ENCODE measurements around the gene LRRC70. TPM values are rescaled to one million over a fixed set of nuclear protein-coding genes. Genes with fewer than 3 reads are reported as not detected.
"Not testable (repeated sequence)": the region's sequence is repeated elsewhere in the genome, so short reads cannot be mapped to it uniquely, and the experiment has no call there.

Gene LRRC70
- total and polyA plus RNA-seq, 4 donors = 1.1 to 8.4 (median 4.6) TPM

DNA sequence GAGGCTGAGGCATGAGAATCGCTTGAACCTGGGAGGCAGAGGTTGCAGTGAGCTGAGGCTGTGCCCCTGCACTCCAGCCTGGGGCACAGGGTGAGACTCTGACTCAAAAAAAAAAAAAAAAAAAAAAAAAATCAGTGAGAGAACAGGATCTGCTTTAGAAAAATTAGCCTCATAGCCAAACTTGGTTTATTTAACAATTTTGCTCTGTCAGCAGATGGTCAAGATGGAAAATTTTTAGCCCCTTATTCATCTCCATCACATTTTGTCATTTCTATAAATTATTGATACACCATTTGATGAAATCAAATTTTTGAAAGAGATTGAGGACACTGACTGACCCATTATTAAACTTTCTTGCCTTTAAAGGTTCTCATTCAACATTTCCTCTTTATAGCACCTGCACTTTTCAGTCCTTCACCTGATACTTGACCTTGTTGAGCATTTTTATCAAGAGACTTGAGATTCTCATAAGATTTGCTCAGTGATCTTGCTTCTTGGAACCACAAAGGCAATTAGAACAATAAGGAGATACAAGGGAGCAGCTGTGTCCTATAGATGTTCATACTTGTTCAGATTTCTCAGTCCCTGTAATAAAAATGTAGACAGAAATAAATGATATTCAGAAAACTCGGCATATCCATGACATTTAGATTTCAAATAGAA is 38.1 kb downstream of the LRRC70 start:
- no peak for DNase-seq (ENCODE audit: low read depth in 4 of 6, low spot score in 6 of 6)
- Histone ChIP-seq H3K9me3 (ENCODE audit: control insufficient read depth, insufficient read depth, low read length) (no peaks in the 10 kb centered on the region), H3K4me3 (ENCODE audit: low read depth, low read length) (no peak overlapping the region), H3K4me1 (ENCODE audit: control insufficient read depth, insufficient read depth, low read length) (no peaks in the 10 kb centered on the region), H3K27ac (ENCODE audit: low read depth, low read length) (no peak overlapping the region), H3K36me3 (ENCODE audit: control insufficient read depth, insufficient read depth, low read length) (peaks cover 2% of the 10 kb centered on the region), H3K27me3 (ENCODE audit: control insufficient read depth, insufficient read depth, low read length) (no peaks in the 10 kb centered on the region)
- WGBS (ENCODE audit: insufficient coverage) = no CpG with 5 or more reads among the region's 2 CpGs

DNA sequence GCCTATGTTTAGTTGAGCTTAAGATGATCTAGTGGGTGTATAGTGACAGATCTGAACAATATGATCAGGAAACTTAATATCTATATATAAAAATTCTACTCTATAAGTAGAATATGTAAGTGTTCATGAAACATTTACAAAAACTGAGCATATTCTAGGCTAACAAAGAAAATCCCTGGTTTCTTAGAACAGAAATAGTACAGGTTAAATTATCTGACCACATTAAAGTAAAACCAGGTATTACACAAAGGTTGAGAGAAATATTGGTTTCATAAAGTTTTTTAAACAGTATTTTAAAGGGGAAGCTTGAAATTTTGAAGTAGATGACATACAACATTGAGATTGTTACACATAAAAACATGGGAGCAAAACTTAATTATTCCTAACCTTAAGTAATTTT is 39.3 kb downstream of the LRRC70 start:
- Histone ChIP-seq H3K9me3 (ENCODE audit: control insufficient read depth, insufficient read depth, low read length) (no peaks in the 10 kb centered on the region), H3K4me3 (ENCODE audit: low read depth, low read length) (no peak overlapping the region), H3K27me3 (ENCODE audit: control insufficient read depth, insufficient read depth, low read length) (no peaks in the 10 kb centered on the region), H3K36me3 (ENCODE audit: control insufficient read depth, insufficient read depth, low read length) (peaks cover 2% of the 10 kb centered on the region), H3K27ac (ENCODE audit: low read depth, low read length) (no peak overlapping the region), H3K4me1 (ENCODE audit: control insufficient read depth, insufficient read depth, low read length) (no peaks in the 10 kb centered on the region)
- DNase-seq (ENCODE audit: low read depth in 4 of 6, low spot score in 6 of 6) = no peak

DNA sequence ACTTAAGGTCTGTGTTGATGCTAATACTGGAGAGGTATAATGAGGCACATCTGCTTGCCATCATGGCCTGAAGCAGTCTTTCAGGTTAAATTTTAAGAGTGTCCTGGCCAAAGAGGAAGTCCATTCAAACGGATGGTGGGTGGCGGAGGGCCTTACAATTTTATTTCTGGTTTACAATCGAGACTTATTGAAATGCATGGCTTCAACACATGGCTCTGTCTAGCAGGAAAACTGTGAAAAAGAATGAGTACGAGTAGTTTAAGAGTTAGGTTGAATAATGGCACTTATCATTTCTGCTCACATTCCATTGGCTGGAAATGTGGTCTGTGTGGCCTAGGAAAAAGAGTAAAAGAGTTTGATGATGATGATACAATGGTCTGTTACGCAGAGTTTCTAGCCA is 42.1 kb downstream of the LRRC70 start:
- Histone ChIP-seq H3K4me1 (ENCODE audit: control insufficient read depth, insufficient read depth, low read length) (no peaks in the 10 kb centered on the region), H3K4me3 (ENCODE audit: low read depth, low read length) (no peak overlapping the region), H3K27ac (ENCODE audit: low read depth, low read length) (no peak overlapping the region), H3K27me3 (ENCODE audit: control insufficient read depth, insufficient read depth, low read length) (no peaks in the 10 kb centered on the region), H3K36me3 (ENCODE audit: control insufficient read depth, insufficient read depth, low read length) (no peaks in the 10 kb centered on the region), H3K9me3 (ENCODE audit: control insufficient read depth, insufficient read depth, low read length) (no peaks in the 10 kb centered on the region)
- 78% methylated on average over 5 of the region's 5 CpGs for WGBS (ENCODE audit: insufficient coverage)
- DNase-seq (ENCODE audit: low read depth in 4 of 6, low spot score in 6 of 6) = no peak

DNA sequence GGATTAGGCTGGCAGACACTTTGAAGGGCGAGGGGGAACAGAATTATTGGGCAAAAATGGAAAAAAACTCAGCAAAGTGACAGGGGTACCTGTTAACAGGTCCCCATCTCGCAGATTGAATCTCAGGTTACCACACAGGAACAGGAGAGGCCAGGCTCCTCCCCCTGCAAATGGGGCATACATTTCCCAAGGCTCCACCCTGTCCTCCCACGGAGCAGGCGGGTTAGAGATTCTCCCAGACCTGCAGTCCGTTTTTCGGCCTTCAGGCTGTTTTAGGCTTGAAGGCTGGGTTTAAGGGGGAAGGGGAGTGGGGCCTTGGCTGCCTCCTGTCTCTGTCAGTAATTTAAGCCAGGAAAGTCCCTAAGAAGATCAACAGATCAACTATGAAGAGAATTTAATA is 42.7 kb downstream of the LRRC70 start:
- H3K4me3 ChIP-seq (ENCODE audit: low read depth, low read length) = no peak overlapping the region
- DNase-seq (ENCODE audit: low read depth in 4 of 6, low spot score in 6 of 6) = no peak
- H3K36me3 ChIP-seq (ENCODE audit: control insufficient read depth, insufficient read depth, low read length) = no peaks in the 10 kb centered on the region
- H3K4me1 ChIP-seq (ENCODE audit: control insufficient read depth, insufficient read depth, low read length) = no peaks in the 10 kb centered on the region
- H3K9me3 ChIP-seq (ENCODE audit: control insufficient read depth, insufficient read depth, low read length) = no peaks in the 10 kb centered on the region
- 79% methylated on average over 2 of the region's 6 CpGs for WGBS (ENCODE audit: insufficient coverage)
- H3K27ac ChIP-seq (ENCODE audit: low read depth, low read length) = no peak overlapping the region
- no peaks in the 10 kb centered on the region for H3K27me3 ChIP-seq (ENCODE audit: control insufficient read depth, insufficient read depth, low read length)

- Histone ChIP-seq H3K9me3 (ENCODE audit: control insufficient read depth, insufficient read depth, low read length) (no peaks in the 10 kb centered on the region), H3K27me3 (ENCODE audit: control insufficient read depth, insufficient read depth, low read length) (no peaks in the 10 kb centered on the region), H3K4me3 (ENCODE audit: low read depth, low read length) (no peak overlapping the region), H3K4me1 (ENCODE audit: control insufficient read depth, insufficient read depth, low read length) (no peaks in the 10 kb centered on the region), H3K36me3 (ENCODE audit: control insufficient read depth, insufficient read depth, low read length) (no peaks in the 10 kb centered on the region), H3K27ac (ENCODE audit: low read depth, low read length) (no peak overlapping the region)
- no CpG with 5 or more reads among the region's 1 CpG for WGBS (ENCODE audit: insufficient coverage)
- no peak for DNase-seq (ENCODE audit: low read depth in 4 of 6, low spot score in 6 of 6)
Measured at GRCh38 chr5:62623271-62623670, 44.7 kb downstream of the LRRC70 start.

GRCh38 chr5:62624436-62624835 is 45.8 kb downstream of the LRRC70 start:
- H3K4me3 ChIP-seq (ENCODE audit: low read depth, low read length); H3K4me1 ChIP-seq (ENCODE audit: control insufficient read depth, insufficient read depth, low read length); H3K27ac ChIP-seq (ENCODE audit: low read depth, low read length); DNase-seq (ENCODE audit: low read depth in 4 of 6, low spot score in 6 of 6); H3K9me3 ChIP-seq (ENCODE audit: control insufficient read depth, insufficient read depth, low read length); H3K36me3 ChIP-seq (ENCODE audit: control insufficient read depth, insufficient read depth, low read length); H3K27me3 ChIP-seq (ENCODE audit: control insufficient read depth, insufficient read depth, low read length): not testable (repeated sequence)
- WGBS (ENCODE audit: insufficient coverage) = 100% methylated on average over 3 of the region's 7 CpGs

GRCh38 chr5:62626534-62626933 is 47.9 kb downstream of the LRRC70 start:
- H3K4me1 ChIP-seq (ENCODE audit: control insufficient read depth, insufficient read depth, low read length) = no peaks in the 10 kb centered on the region
- DNase-seq (ENCODE audit: low read depth in 4 of 6, low spot score in 6 of 6) = no peak
- no CpG with 5 or more reads among the region's 2 CpGs for WGBS (ENCODE audit: insufficient coverage)
- H3K27me3 ChIP-seq (ENCODE audit: control insufficient read depth, insufficient read depth, low read length) = no peaks in the 10 kb centered on the region
- no peaks in the 10 kb centered on the region for H3K9me3 ChIP-seq (ENCODE audit: control insufficient read depth, insufficient read depth, low read length)
- H3K36me3 ChIP-seq (ENCODE audit: control insufficient read depth, insufficient read depth, low read length) = no peaks in the 10 kb centered on the region
- H3K4me3 ChIP-seq (ENCODE audit: low read depth, low read length) = no peak overlapping the region
- H3K27ac ChIP-seq (ENCODE audit: low read depth, low read length) = no peak overlapping the region

GRCh38 chr5:62627121-62627520 is 48.5 kb downstream of the LRRC70 start:
- no peak overlapping the region for H3K4me3 ChIP-seq (ENCODE audit: low read depth, low read length)
- H3K27ac ChIP-seq (ENCODE audit: low read depth, low read length) = no peak overlapping the region
- no peaks in the 10 kb centered on the region for H3K9me3 ChIP-seq (ENCODE audit: control insufficient read depth, insufficient read depth, low read length)
- no peaks in the 10 kb centered on the region for H3K4me1 ChIP-seq (ENCODE audit: control insufficient read depth, insufficient read depth, low read length)
- H3K27me3 ChIP-seq (ENCODE audit: control insufficient read depth, insufficient read depth, low read length) = no peaks in the 10 kb centered on the region
- 66% methylated on average over 2 of the region's 3 CpGs for WGBS (ENCODE audit: insufficient coverage)
- H3K36me3 ChIP-seq (ENCODE audit: control insufficient read depth, insufficient read depth, low read length) = no peaks in the 10 kb centered on the region
- DNase-seq (ENCODE audit: low read depth in 4 of 6, low spot score in 6 of 6) = no peak

- no peaks in the 10 kb centered on the region for H3K9me3 ChIP-seq (ENCODE audit: control insufficient read depth, insufficient read depth, low read length)
- H3K4me3 ChIP-seq (ENCODE audit: low read depth, low read length) = no peak overlapping the region
- no peak for DNase-seq (ENCODE audit: low read depth in 4 of 6, low spot score in 6 of 6)
- WGBS (ENCODE audit: insufficient coverage) = 73% methylated on average over 2 of the region's 5 CpGs
- no peaks in the 10 kb centered on the region for H3K36me3 ChIP-seq (ENCODE audit: control insufficient read depth, insufficient read depth, low read length)
- H3K4me1 ChIP-seq (ENCODE audit: control insufficient read depth, insufficient read depth, low read length) = no peaks in the 10 kb centered on the region
- no peak overlapping the region for H3K27ac ChIP-seq (ENCODE audit: low read depth, low read length)
- no peaks in the 10 kb centered on the region for H3K27me3 ChIP-seq (ENCODE audit: control insufficient read depth, insufficient read depth, low read length)
Measured at GRCh38 chr5:62627901-62628300, 49.3 kb downstream of the LRRC70 start.
